Omental fat pad (tissue), 4 donors: Measurements from ENCODE around the gene MAML1. TPM values are rescaled to one million over a fixed set of nuclear protein-coding genes. Genes with fewer than 3 reads are reported as not detected.

ENCODE experiments used
- ATAC-seq: fragments of 150-250 bp; one replicate; pipeline ENCODE4 v1.9.1; 2016; ENCODE audit warnings: mild to moderate bottlenecking, moderate library complexity; ENCODE audit not compliant: low FRiP score
- DNase-seq: peaks from one replicate; pipeline ENCODE4 v3.0.0-alpha.2; 2019; ENCODE audit warnings: low spot score
- total RNA-seq, 4 donors: library from RNA; depleted of rRNA; stranded (reverse); fragments of >200 nt; gene quantifications; one replicate each; pipeline ENCODE4 v1.1.0, GENCODE V29; 2016
- TF ChIP-seq, protein P1 (sequence below), 3 donors: fragments of 450-650 bp; IDR thresholded peaks; one replicate each; pipeline ENCODE4 v1.5.1; 2016 to 2017; ENCODE audit warnings: antibody characterized with exemption in 3 of 3, mild to moderate bottlenecking in 3 of 3, moderate library complexity in 2 of 3

The MAML1 gene
- total RNA-seq, 4 donors from 2014 or later, result 12.6 to 28.1 (median 21.1) TPM

DNA sequence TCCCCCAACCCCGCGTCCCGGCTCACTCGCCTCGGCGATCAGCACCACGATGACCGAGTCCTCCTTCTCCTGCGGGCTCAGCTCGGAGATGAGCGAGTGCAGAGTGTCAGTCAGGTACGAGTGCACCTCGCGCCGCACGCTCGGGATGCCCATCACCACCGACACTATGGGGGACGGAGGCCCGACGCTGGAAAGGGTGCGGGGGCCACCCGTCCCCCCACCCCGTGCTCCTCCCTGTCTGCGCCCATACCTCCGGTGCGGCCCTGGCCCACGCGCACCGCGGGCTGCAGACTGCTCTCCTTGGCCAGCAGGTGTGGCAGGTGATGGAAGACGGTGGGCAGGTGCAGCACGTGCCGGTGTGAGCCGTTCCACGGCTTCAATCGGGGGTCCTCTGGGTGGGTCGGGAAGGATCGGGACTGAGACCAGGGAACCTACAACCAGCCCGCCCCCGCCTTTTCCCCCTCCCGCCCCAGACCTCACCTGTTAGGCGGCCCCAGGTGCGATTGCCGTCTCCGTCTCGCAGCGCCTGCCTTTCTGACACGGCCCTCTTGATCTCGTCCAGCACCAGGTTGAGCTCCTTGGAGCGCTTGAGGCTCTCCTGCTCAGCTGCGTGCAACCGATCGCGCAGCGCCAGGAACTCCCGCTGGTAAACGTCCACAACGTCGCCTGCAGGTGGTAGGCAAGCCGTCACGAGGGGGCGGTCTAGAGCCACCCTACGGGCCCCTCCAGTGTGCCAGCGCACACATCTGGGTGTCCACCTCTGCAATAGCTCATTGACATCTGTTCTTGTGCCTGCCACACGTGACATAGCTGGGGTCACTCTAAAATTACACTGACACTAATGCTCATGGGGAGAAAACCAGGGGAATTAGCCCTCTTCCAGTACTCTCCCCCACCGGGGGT lies 68.9 kb downstream of the MAML1 start:
- ATAC-seq (no peak), DNase-seq (no peak)
- TF ChIP-seq, protein P1, sequence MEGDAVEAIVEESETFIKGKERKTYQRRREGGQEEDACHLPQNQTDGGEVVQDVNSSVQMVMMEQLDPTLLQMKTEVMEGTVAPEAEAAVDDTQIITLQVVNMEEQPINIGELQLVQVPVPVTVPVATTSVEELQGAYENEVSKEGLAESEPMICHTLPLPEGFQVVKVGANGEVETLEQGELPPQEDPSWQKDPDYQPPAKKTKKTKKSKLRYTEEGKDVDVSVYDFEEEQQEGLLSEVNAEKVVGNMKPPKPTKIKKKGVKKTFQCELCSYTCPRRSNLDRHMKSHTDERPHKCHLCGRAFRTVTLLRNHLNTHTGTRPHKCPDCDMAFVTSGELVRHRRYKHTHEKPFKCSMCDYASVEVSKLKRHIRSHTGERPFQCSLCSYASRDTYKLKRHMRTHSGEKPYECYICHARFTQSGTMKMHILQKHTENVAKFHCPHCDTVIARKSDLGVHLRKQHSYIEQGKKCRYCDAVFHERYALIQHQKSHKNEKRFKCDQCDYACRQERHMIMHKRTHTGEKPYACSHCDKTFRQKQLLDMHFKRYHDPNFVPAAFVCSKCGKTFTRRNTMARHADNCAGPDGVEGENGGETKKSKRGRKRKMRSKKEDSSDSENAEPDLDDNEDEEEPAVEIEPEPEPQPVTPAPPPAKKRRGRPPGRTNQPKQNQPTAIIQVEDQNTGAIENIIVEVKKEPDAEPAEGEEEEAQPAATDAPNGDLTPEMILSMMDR (IDR thresholded peaks at IDR 0.05), result no peak

DNA sequence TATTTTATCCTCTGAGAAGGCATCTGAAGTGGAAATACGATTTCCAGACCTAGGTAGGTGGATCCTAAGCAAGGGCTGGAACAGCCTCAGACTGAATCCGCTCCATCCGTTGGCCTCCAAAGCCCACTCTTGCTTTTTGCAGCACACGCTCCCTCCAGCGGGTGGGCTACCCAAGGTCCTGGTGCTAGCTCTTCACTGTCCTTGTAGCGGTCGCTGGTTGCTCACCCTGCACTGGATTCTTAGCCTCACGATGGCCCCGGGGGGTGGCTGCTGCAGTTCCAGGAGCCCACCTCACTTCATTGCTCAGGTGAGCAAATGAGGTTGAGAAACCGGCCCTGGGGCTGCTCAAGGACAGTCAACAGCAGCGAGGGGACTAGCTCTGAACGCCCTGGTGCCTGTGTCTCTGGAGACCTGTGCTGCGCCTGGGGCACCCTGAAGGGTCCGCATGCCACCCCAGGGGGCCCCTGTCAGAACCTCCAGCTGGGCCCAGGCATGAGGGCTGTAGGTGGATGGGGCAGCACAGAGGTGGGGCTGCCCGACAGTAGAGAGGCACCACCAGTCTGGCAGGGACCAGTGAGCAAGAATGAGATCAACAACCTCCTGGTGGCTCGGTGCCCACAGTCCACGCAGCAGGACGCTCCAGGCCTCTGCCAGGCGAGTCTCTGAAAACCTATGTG lies 69.7 kb downstream of the MAML1 start:
- TF ChIP-seq, protein P1 (IDR thresholded peaks at IDR 0.05), result no peak
- DNase-seq, result no peak
- ATAC-seq, result no peak

- ATAC-seq, result no peak
Observed at GRCh38 chr5:179802950-179803562, 70.4 kb downstream of the MAML1 start.

DNA sequence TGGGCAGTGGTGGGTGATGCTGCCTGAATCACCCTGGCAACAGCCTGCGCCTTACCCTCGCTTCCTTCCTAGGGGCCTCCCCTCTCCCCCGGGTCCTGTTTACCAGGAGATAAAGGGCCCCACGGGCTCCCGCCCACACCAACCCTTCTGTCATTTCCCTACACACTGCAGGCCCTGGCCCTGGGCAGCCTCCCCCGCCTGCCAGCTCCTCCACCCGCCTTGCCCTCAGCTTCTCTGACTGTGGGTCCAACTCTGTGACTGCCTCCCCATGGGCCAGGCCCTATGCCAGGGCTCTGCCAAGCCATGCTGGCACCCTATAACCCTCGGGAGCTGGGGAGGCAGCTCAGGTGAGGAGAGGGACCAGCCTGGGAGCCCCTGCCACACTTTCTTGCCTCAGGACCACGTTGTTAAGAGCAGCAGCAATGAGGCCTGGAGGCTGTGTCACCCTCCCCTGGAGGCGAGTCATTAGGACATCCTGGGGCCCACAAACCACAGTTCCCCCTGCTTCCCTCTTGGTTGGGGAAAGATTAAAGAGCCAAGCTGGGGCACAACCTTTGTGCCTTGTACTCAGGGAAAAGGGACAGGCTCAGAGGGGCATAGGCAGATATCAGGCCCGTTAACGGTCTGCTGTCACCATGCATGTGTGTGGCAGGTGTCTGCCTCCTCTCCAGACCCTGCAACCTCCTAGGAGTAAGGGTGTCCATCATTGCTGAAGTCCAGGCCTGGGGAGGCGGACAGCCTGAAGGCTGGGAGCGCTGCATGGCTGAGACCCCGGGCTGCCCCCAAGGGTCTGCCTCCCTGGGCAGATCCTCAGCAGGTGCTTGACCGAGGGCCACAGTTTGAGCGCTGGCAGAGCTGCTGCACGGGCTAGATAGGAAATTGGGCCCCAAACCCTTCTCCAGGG lies 71.3 kb downstream of the MAML1 start:
- DNase-seq (no peak), ATAC-seq (no peak)
- TF ChIP-seq, protein P1 (IDR thresholded peaks at IDR 0.05), result no peak

More at GRCh38 chr5:179802950-179803562, 70.4 kb downstream of the MAML1 start:
- TF ChIP-seq, protein P1 (IDR thresholded peaks at IDR 0.05), result no peak
- no peak for DNase-seq

DNA sequence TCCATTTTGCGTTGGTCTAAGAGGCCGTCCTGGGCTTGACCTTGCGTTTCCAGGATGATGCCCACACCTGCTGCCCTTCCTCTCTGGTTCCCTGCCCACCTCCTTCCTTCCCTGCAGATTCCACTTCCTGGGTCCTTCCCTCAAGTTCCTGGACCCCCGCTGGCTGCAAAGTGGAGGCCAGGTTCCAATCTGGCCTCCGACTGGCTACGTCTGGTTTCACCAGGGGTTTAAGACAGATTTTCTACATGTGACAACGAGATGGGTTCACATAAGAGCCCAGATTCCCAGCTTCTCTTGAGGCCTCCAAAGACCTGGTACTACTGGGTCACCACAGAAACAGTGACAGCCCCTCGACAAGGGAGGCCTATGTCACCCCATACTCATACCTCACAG lies 71.9 kb downstream of the MAML1 start:
- ATAC-seq (no peak), DNase-seq (no peak)
- TF ChIP-seq, protein P1 (IDR thresholded peaks at IDR 0.05), result no peak

- ATAC-seq (no peak), DNase-seq (no peak)
- TF ChIP-seq, protein P1 (IDR thresholded peaks at IDR 0.05), result no peak
Observed at GRCh38 chr5:179805070-179805528, 72.5 kb downstream of the MAML1 start.
